Breast epithelium (tissue), 3 donors: Measurements from ENCODE around the gene UTS2R.
"Not testable (repeated sequence)": the region's sequence is repeated elsewhere in the genome, so short reads cannot be mapped to it uniquely, and the experiment has no call there.

Experiments used
- POLR2A ChIP-seq: fragments of 450-650 bp; IDR thresholded peaks from one replicate; pipeline ENCODE4 v1.6.1; 2016; ENCODE audit warnings: antibody characterized with exemption, mild to moderate bottlenecking, moderate library complexity
- POLR2AphosphoS5 ChIP-seq, 3 donors: sonication (generic); formaldehyde crosslinking; IDR thresholded peaks; one replicate each; pipeline ENCODE4 v1.6.1; 2017; ENCODE audit warnings: antibody characterized with exemption in 3 of 3
- TF ChIP-seq, protein P1 (sequence below), 3 donors: fragments of 450-650 bp; IDR thresholded peaks; one replicate each; pipeline ENCODE4 v1.5.1; 2016 to 2017; ENCODE audit warnings: antibody characterized with exemption in 3 of 3, mild to moderate bottlenecking in 3 of 3, moderate library complexity in 3 of 3

DNA sequence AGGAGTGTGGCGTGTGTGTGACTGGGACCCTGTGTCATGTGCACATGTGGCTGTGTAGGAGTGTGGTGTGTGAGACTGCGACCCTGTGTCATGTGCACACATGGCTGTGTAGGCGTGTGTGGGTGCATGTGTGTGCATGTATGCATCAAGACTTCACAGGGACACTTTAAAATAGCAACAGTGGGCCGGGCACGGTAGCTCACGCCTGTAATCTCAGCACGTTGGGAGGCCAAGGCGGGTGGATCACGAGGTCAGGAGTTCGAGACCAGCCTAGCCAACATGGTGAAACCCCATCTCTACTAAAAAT, 10.1 kb downstream of the UTS2R start:
- TF ChIP-seq, protein P1, sequence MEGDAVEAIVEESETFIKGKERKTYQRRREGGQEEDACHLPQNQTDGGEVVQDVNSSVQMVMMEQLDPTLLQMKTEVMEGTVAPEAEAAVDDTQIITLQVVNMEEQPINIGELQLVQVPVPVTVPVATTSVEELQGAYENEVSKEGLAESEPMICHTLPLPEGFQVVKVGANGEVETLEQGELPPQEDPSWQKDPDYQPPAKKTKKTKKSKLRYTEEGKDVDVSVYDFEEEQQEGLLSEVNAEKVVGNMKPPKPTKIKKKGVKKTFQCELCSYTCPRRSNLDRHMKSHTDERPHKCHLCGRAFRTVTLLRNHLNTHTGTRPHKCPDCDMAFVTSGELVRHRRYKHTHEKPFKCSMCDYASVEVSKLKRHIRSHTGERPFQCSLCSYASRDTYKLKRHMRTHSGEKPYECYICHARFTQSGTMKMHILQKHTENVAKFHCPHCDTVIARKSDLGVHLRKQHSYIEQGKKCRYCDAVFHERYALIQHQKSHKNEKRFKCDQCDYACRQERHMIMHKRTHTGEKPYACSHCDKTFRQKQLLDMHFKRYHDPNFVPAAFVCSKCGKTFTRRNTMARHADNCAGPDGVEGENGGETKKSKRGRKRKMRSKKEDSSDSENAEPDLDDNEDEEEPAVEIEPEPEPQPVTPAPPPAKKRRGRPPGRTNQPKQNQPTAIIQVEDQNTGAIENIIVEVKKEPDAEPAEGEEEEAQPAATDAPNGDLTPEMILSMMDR (IDR thresholded peaks at IDR 0.05) = not testable (repeated sequence)
- not testable (repeated sequence) for TF ChIP-seq POLR2AphosphoS5 (IDR thresholded peaks at IDR 0.05); POLR2A
